HEK293 (cell line): ENCODE measurements around the gene GLIS1.

Source experiments
- GLI2 ChIP-seq: fragments of 450-650 bp; formaldehyde crosslinking; IDR thresholded peaks from 2 replicates; pipeline ENCODE4; 2017; ENCODE audit warnings: missing biosample characterization, missing genetic modification characterization, low read depth, borderline replicate concordance
- KLF1 ChIP-seq: fragments of 450-650 bp; formaldehyde crosslinking; IDR thresholded peaks from 2 replicates; pipeline ENCODE4 v1.5.1; 2016; ENCODE audit warnings: missing biosample characterization, missing genetic modification characterization
- ZSCAN23 ChIP-seq: fragments of 450-650 bp; formaldehyde crosslinking; IDR thresholded peaks from 2 replicates; pipeline ENCODE4 v1.5.1; 2016; ENCODE audit warnings: missing biosample characterization, missing genetic modification characterization
- TF ChIP-seq, protein P1 (sequence below): fragments of 450-650 bp; formaldehyde crosslinking; IDR thresholded peaks from 2 replicates; pipeline ENCODE4 v1.5.1; 2016; ENCODE audit warnings: missing biosample characterization, missing genetic modification characterization

DNA sequence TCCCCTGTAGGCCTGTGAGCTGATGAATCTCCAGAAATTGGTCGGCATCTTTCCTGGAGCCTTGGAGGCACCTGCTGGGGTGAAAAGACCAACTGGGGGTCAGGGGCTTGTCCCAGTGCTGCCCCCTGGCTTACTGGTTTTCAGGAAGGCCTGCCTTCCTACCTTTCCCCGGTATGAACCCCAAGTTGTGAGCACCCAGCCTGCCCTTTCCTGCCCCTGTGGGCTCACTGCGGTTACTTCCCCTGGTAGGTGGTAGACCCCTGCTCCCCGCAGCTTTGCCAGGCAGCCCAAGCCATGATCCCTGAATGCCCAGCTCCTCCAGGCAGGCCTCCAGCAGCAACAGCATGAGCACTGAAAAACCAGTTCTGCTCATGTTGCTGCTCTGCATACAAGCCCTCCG is 269.6 kb downstream of the GLIS1 start:
- no peak for TF ChIP-seq GLI2 (tag by site-specific recombination)
- TF ChIP-seq, protein P1, sequence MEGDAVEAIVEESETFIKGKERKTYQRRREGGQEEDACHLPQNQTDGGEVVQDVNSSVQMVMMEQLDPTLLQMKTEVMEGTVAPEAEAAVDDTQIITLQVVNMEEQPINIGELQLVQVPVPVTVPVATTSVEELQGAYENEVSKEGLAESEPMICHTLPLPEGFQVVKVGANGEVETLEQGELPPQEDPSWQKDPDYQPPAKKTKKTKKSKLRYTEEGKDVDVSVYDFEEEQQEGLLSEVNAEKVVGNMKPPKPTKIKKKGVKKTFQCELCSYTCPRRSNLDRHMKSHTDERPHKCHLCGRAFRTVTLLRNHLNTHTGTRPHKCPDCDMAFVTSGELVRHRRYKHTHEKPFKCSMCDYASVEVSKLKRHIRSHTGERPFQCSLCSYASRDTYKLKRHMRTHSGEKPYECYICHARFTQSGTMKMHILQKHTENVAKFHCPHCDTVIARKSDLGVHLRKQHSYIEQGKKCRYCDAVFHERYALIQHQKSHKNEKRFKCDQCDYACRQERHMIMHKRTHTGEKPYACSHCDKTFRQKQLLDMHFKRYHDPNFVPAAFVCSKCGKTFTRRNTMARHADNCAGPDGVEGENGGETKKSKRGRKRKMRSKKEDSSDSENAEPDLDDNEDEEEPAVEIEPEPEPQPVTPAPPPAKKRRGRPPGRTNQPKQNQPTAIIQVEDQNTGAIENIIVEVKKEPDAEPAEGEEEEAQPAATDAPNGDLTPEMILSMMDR (tag by site-specific recombination), result no peak
- no peak for TF ChIP-seq ZSCAN23 (tag by site-specific recombination)
- no peak for TF ChIP-seq KLF1 (tag by site-specific recombination)
